NCI-H2196 (cell line): ENCODE data around the gene RRP8.

Experiments used
- DNase-seq: peaks from one replicate; lab custom pipeline; 2025; ENCODE audit not compliant: unreplicated experiment; lab: John Stamatoyannopoulos, UW

The RRP8 gene

DNA sequence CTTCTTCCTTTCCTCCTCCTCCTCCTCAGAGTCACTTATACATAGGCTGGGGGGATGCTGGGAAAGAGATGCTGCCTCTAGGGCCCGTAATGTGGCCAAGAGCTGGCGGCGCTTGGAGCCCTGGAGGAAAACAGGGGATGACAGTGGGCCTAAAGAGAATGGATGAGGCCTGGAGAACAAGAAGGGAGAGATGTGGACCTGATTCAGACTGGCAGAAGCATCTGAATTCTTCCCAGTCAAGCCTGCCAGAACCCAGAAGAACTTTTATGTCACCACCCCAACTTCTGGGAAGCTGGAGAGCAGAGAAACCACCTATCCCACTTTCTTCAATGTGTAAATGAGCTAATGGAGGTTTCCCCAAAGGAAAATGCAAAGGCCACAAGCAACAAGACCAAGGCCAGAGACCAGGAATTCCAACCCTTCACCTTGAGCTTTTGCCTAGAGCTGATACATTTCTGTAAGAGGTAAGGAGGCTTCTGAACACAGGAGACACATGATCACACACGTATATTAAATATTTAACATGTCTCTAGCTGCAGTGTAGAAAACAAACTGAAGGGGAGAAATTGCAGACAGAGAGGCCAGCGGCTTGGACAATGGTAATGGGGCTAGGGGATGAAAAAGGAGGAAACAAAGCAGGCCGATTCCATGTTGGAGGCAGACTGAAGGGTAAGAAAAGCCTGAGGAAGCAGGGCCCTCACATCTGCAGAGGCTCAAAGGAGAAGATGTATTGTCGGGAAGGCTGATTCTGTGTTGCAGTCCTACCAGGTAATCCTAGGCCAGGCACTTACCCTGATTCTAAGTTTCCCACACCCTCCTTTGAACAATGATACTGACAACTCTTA lies 1.1 kb downstream of the RRP8 start:
- DNase-seq: no peak

DNA sequence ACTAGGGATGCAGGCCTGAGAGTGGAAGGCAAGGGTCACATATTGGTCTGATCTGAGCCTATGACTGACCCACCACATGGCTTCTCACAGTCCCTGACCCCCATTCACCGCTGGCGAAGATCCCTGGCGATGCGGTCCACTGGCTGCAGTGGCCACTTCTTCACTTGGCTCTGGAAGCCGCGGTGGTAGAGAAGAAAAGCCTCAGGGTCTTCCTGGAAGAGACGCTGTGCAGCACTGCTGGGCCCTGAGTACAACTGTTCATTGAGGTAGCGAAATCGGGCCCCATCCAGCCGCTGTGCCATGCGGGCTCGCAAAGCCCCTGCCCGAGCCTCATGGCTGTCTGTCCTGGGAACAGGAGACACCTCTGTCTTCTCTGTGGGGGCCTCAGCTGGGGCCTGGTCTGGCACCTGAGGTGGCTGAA lies 2.4 kb downstream of the RRP8 start:
- DNase-seq: no peak

DNA sequence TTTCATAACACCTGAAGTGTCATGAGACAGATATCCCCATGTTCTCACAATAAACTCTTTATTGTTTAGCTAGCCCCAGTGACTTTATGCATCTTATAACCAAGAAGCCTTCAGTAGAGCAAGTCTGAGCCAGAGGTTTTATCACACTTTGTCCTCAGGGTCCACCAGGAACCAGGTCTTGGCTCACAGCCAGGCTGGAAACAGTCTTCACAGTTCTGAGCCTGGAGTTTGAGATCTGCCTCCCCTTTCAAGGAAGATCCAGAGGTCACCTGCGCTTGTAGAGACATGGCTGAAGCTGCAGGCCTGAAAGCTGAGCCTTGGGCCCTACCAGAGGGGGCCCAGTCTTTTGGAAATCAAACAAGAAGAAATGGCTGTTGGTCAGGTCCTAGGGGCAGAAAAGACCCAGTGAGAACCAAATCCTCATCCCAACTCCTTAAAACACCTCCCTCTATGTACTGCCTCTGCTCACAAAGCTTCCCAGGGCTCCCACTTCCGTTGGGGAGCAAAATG lies 3.5 kb downstream of the RRP8 start:
- DNase-seq: no peak

DNA sequence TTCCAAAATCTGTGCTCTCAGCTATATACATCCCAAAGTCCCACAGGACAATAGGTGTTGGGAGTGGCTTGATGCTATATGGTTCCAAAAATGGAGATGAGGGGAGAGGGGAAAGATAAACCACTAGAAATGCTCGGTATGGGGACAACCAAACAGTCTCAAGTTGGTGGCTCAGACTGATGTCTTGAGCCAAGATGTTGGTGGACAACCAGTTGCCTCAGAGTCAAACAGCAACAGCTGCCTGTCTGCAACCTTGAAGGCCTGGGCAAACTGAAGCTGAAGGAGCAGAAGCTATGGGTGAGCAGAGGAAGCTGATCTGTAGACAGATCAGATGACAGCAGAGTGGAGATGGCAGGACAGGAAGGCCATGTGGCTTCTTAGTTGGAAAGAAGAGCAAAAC lies 4.0 kb downstream of the RRP8 start:
- no peak for DNase-seq

DNA sequence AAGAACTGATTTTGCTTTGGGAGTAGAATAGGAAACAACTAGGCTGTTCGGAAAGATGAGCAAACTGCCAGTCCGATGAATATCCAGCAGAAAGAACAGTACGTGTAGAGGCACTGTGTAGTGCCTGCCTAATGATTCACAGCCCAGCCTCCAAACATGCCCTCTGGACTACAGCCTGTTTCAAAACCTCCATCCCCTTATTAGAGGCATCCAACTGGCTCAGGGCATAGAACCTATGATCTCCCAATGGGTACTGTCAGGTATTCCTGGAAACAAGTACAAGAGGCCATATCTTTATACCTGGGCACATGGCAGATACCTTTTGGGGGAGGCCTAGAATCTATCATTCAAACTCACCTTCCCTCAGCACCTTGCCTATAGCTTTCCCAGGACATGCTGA lies 4.9 kb downstream of the RRP8 start:
- DNase-seq: no peak

DNA sequence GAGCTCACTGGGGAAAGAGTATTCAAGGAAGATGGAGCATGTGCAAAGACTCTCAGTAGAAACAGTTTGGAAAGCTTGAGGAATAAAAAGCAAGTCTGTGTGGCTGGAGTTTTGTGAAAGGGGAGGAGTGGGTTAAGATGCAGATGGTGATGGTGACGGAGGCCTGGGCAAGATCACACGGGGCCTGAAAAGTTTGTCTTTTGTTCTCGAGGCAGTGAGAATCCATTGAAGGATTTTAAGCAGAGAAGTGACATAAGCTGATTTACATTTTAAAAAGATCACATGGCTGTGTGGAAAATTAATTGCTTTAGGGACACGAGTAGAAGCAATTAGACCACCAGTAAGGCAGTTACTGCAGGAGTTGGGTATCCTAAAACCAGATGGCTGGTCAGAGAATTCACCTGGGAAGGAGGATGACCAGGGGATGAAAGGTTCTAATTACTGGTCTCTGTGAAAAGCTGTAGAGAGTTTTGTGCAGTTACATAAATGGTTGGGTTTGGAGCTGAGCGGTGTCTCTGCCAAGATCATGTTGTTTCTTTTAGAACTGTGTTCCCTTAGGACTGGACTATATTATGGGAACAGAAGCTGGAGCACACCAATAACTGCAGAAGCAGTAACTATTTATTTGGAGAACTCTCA lies 7.1 kb downstream of the RRP8 start:
- DNase-seq: no peak

DNA sequence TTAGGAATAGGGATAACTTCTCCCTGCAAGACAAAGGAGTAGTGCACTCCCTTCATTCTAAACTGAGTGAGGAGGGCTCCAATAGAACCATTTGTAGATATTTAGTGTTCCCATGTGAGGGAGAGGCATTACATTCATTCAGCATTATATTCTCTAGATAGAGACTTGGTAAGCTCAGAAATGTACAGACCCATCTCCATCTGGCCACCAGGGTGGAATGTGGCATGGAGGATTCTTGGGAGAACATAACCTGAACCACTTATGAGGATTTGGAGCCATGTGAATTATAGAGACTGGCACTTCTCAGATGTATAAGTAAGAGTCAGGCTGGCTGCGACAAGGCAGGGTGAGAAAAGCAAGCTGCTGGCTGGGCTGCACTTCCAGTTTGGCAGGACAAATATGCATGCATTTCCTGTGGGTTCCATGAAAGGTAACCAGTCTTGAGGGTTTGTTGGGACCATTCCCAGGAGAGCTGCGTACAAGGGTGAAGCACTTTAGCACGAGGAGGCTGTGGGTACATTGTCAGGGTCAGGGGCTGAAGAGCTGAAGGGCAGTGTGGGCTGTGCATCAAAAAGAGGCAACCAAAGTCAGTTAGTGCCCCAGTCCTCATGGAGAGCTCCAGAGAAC lies 9.2 kb downstream of the RRP8 start:
- DNase-seq: no peak

DNA sequence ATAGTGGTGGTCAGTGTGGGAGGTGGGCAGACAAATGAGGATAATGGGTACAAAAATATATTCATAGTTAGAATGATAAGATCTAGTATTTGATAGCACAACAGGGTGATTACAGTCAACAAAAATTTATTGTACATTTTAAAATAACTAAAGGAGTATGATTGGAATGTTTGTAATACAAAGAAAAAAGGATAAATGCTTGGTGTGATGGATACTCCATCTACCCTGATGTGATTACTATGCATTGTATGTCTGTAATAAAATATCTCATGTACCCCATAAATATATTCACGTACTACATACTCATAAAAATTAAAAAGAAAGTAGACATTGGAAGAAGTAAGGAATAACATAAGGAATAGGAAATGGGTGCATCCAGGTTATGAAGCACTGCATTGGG lies 15.4 kb downstream of the RRP8 start:
- DNase-seq: no peak

DNA sequence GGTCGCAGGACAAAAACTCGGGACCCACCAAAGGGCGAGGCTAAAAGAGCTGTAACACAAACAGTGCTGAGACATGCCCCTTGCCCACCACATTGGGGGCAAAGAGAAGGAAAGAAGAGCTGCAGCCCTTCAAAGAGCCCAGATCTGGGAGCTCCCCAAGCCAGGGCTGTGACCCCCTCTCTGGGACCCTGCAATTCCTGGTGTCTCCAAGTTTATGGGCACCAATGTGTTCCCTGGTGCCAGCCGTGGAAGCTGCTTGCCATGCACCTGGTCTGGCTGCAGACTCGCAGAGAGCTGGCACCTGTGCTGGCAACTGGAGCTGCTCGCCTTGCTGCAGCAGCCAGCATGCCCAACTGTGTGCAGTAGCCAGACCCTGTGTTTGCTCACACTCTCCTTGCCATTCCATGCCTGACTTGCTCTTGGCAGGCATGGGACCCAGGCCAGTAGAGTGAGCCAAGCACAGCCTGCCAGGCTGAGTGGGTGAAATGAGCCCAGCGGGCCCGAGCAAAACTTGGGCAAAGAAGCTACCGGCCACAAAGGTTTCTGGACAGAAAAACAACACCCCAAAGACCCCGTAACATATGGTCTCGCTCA lies 16.0 kb downstream of the RRP8 start:
- DNase-seq: peak; percentile 83

DNA sequence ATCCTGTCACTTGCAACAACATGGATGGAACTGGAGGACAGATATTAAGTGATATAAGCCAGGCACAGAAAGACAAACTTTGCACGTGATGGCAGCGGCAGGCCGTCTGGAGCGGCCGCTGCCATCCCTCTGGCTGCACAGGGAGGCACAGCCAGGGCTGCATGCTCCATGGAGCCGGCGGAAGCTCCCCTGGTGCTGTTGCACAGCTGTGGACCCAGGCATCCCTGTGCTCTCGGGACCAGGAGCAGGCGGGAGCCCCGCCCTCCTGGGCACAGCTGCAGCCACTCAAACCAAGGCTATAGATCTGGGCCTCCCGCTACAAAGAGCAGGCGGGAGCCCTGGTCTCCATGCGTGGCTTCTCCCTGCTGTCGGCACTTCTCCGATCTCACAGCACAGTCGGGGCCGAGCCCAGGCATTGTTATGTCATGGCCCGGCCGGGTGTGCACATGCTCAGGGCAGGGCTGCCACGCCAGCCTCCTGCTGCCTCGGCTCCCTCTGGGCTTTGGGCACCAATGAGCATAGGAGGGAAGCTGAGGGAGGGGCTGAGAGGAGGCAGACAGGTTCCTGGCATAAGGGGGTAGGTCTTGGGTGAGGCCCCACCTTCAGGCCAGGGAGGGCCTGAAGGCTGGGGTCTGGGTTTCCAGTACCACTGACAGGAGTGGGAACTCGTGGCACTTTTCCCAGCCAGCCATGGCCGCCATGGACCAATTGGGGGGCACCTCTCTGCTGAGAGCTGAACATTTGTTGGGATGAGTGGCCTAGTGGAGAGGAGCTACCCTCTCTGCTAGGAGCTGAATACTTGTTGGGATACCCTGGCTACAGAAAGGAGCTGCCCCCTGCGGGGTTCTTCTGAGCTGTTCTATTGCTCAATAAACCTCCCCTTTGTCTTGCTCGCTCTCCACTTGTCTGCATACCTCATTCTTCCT lies 16.7 kb downstream of the RRP8 start:
- peak; percentile 53 for DNase-seq

DNA sequence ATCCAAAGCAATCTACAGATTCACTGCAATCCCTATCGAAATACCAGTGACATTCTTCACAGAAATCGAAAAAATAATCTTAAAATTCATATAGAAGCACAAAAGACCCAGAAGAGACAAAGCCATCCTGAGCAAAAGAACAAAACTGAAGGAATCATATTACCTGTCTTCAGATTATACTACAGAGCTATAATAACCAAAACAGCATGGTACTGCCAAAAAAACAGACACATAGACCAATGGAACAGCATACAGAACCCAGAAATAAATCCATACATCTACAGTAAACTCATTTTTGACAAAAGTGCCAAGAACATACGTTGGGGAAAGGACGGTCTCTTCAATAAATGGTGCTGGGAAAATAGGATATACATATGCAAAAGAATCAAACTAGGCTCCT lies 18.9 kb downstream of the RRP8 start:
- DNase-seq: no peak

DNA sequence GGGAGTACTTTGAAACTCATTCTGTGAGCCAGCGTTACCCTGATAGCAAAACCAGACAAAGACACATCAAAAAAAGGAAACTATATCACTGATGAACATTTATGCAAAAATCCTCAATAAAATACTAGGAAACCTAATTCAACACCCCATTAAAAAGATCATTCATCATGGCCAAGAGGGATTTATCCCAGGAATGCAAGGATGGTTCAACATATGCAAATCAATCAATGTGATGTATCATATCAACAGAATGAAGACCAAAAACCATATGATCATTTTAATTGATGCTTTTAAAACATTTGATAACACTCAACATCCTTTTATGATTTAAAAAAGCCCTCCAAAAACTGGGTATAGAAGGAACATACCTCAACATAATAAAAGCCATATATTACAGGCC lies 19.8 kb downstream of the RRP8 start:
- DNase-seq: no peak

DNA sequence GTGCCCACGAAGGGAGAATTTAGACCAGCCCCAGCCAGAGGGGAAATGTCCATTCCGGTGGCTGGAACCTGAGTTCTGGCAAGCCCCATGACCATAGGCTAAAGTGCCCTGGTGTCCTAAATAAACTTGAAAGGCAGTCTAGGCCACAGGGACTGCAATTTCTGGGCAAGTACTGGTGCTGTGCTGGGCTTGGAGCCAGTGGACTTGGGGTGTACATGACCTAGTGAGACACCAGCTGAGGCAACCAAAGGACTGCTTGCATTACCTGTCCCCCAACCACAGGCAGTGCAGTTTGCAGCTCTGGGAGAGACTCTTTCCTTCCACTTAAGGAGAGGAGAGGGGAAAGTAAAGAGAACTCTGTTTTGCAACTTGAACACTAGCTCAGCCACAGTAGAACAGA lies 23.7 kb downstream of the RRP8 start:
- no peak for DNase-seq

DNA sequence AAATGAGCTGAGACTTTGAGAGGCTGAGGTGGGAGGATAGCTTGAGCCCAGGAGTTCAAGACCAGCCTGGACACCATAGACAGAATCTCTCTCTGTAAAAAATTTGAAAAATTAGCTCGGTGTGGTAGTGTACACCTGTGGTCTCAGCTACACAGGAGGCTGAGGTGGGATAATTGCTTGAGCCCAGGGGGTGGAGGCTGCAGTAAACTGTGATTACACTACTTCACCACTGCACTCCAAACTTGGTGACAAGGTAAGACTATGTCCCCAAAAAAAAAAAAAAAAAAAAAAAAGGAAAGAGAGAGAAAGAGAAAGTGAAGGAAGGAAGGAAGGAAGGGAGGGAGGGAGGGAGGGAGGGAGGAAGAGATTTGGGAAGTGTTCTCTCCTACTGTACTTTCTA lies 25.3 kb downstream of the RRP8 start:
- DNase-seq: no peak

DNA sequence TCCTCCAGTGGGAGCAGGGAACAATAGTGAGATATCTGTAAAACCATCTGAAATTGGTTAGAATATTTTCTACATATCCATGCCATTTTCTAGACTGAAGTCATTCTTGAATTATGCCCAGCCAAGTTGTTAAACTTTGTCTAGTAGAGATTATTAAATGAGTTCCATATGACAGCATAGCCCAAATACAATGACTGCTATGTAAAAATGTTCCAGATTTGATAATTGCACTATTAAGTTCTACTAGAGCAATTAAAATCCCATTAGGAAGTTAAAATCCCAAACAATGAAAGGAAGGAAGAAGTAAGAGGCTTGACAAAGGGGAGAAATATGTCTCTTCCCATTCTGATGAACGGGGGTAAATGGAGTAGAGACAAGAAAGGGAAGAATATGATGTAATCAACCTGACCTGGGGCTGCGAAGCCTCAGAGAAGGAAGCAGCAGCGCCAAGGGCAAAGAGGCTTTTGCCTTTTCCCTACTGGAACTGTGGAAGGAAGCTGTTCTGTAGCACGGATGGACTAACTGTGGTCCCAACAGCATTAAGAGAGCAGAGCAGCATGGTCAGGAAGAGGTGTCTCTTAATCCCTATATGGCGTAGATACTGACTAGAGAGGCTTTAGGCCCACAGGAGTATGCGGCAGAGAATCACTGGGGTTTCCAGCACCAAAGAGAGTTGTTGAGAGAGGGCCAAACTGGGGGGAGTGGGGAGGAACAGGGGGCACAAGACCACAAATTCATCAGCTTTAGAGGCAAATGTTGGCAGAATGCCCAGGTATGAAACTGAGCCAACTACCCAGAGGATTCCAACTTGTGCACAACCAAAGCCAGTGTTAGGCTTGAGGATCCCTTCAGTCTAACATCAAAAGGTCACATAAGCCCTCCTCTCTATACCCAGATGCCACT lies 26.7 kb downstream of the RRP8 start:
- peak; percentile 24 for DNase-seq

DNA sequence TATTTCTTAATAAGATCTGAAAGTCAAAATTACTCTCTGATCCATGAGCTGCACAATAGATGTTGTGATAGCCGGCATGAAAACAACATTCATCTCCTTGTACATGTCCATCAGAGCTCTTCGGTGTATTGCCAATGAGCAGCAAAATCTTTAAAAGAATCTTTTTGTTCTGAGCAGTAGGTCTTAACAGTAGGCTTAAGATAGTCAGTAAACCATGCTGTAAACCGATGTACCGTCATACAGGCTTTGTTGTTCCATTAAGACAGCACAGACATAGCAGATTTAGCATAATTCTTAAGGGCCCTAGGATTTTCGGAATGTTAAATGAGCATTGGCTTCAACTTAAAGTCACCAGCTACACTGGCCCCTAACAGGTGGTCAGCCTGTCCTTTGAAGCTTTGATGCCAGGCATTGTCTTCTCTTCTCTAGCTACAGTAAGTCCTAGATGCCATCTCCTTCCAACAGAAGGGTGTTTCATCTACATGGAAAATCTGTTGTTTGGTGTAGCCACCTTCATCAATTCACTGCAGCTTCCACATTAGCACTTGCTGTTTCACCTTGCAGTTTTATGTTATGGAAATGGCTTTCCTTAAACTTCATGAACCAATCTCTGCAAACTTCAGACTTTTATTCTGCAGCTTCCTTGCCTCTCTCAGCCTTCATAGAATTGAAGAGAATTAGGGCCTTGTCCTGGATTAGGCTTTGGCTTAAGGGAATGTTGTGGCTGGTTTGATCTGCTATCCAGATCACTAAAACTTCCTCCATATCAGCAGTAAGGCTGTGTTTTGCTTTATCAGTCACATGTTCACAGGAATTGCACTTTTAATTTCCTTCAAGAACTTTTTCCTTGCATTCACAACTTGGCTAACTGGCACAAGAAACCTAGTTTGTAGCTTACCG lies 28.4 kb downstream of the RRP8 start:
- DNase-seq: no peak

DNA sequence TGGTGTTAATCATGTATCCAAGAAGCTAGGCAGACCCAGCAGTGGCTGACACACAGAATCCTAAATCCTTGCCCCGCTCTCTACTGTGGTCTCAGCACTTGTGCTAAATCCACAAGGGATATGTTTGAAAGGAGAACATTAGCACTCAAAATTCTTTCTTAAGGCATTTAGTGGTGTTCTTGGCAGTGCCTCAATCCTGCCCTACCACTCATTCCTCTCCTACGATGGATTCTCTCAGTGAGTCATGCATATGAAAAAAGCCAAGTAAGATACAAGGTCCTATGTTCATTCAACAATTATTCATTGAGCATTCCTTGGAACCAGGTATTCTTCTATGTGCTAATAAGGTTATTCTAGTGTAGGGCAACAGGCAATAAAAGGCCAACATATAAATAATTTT lies 31.2 kb downstream of the RRP8 start:
- DNase-seq: no peak

DNA sequence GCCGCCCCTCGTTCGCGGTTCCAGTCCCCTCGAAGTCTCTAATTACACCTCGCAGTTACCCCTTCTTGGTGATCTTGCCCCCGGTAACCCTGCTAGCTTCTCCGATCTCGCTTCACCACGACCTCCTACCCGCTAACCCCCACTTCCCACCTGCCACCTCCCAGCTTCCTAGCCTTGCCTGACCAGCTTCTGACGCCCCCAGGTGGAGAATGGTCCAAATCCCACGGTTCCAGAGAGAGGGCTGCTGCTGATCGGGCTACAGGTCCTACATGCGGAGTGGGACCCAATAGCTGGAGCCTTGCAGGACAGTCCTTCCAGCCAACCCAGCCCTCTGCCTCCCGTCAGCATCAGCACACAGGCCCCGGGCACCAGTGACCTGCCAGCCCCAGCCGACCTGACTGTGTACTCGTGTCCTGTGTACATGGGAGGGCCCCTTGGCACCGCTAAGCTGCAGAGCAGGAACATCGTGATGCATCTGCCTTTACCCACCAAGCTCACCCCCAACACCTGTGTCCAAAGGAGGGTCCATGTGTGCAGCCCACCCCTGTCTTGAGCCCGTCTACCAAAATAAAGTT lies 31.9 kb downstream of the RRP8 start:
- no peak for DNase-seq
